ENCODE results near the gene TULP4.
A peak's percentile ranks its signal among the peaks of the same experiment; 100 is the strongest.

Gene TULP4

GRCh38 chr6:158536891-158537798 lies 224.9 kb downstream of the TULP4 start:
- TF ChIP-seq CREB1 (IDR thresholded peaks at IDR 0.05; ENCODE audit: low read depth) = no peak
- no peak for TF ChIP-seq NFIC (IDR thresholded peaks at IDR 0.05)
- no peak for TF ChIP-seq FOXM1 (IDR thresholded peaks at IDR 0.05; ENCODE audit: borderline replicate concordance, low read depth)
- TF ChIP-seq ZBTB7A (IDR thresholded peaks at IDR 0.05; ENCODE audit: low read depth) = 0 out of 2 replicates have a peak, but pooled peaks have one; percentile 21
- 0 out of 2 replicates have a peak, but pooled peaks have one; percentile 9 for TF ChIP-seq TCF12 (IDR thresholded peaks at IDR 0.05; ENCODE audit: low read depth)
- no peak for TF ChIP-seq EP300 (IDR thresholded peaks at IDR 0.05; ENCODE audit: borderline replicate concordance)
- no peak for TF ChIP-seq CEBPB (IDR thresholded peaks at IDR 0.05)
- peak; percentile 95 for TF ChIP-seq EGR1 (IDR thresholded peaks at IDR 0.05)
- no peak for TF ChIP-seq YY1 (IDR thresholded peaks at IDR 0.05; ENCODE audit: low read depth)
- no peak for TF ChIP-seq TAF1 (IDR thresholded peaks at IDR 0.05; ENCODE audit: low read depth)
- TF ChIP-seq MAX (IDR thresholded peaks at IDR 0.05) = peak; percentile 30; the same call in 1 of the 2 replicates
- no peak for TF ChIP-seq TEAD4 (IDR thresholded peaks at IDR 0.05)

- TF ChIP-seq MAX (IDR thresholded peaks at IDR 0.05) (no peak), NFIC (IDR thresholded peaks at IDR 0.05) (no peak), RAD21 (IDR thresholded peaks at IDR 0.05; ENCODE audit: low read depth) (no peak), CREB1 (IDR thresholded peaks at IDR 0.05; ENCODE audit: low read depth) (no peak), FOXM1 (IDR thresholded peaks at IDR 0.05; ENCODE audit: borderline replicate concordance, low read depth) (no peak), EP300 (IDR thresholded peaks at IDR 0.05; ENCODE audit: borderline replicate concordance) (no peak), REST (IDR thresholded peaks at IDR 0.05; ENCODE audit: low read depth) (no peak), TEAD4 (IDR thresholded peaks at IDR 0.05) (no peak), ZBTB7A (IDR thresholded peaks at IDR 0.05; ENCODE audit: low read depth) (no peak), TCF12 (IDR thresholded peaks at IDR 0.05; ENCODE audit: low read depth) (no peak), USF1 (IDR thresholded peaks at IDR 0.05) (no peak), YY1 (IDR thresholded peaks at IDR 0.05; ENCODE audit: low read depth) (no peak), EGR1 (IDR thresholded peaks at IDR 0.05) (no peak)
Observed at GRCh38 chr6:158538741-158539140, 226.5 kb downstream of the TULP4 start.

- TF ChIP-seq EGR1 (IDR thresholded peaks at IDR 0.05) (no peak), TAF1 (IDR thresholded peaks at IDR 0.05; ENCODE audit: low read depth) (no peak), TCF12 (IDR thresholded peaks at IDR 0.05; ENCODE audit: low read depth) (no peak), MAX (IDR thresholded peaks at IDR 0.05) (no peak), CEBPB (IDR thresholded peaks at IDR 0.05) (no peak), REST (IDR thresholded peaks at IDR 0.05; ENCODE audit: low read depth) (no peak), TEAD4 (IDR thresholded peaks at IDR 0.05) (no peak)
Observed at GRCh38 chr6:158539413-158539812, 227.1 kb downstream of the TULP4 start.

GRCh38 chr6:158539881-158540280 lies 227.6 kb downstream of the TULP4 start:
- TF ChIP-seq MAX (IDR thresholded peaks at IDR 0.05) (no peak), TAF1 (IDR thresholded peaks at IDR 0.05; ENCODE audit: low read depth) (no peak)

GRCh38 chr6:158543606-158544185 lies 231.4 kb downstream of the TULP4 start:
- no peak for TF ChIP-seq YY1 (IDR thresholded peaks at IDR 0.05; ENCODE audit: low read depth)
- no peak for TF ChIP-seq EP300 (IDR thresholded peaks at IDR 0.05; ENCODE audit: borderline replicate concordance)
- no peak for TF ChIP-seq REST (IDR thresholded peaks at IDR 0.05; ENCODE audit: low read depth)
- no peak for TF ChIP-seq CEBPB (IDR thresholded peaks at IDR 0.05)
- TF ChIP-seq ZBTB7A (IDR thresholded peaks at IDR 0.05; ENCODE audit: low read depth) = no peak
- no peak for TF ChIP-seq NFIC (IDR thresholded peaks at IDR 0.05)
- no peak for TF ChIP-seq EGR1 (IDR thresholded peaks at IDR 0.05)
- no peak for TF ChIP-seq USF1 (IDR thresholded peaks at IDR 0.05)
- TF ChIP-seq MAX (IDR thresholded peaks at IDR 0.05) = no peak
- no peak for TF ChIP-seq CREB1 (IDR thresholded peaks at IDR 0.05; ENCODE audit: low read depth)
- TF ChIP-seq FOXM1 (IDR thresholded peaks at IDR 0.05; ENCODE audit: borderline replicate concordance, low read depth) = no peak
- no peak for TF ChIP-seq TAF1 (IDR thresholded peaks at IDR 0.05; ENCODE audit: low read depth)
- TF ChIP-seq TEAD4 (IDR thresholded peaks at IDR 0.05) = no peak
- TF ChIP-seq TCF12 (IDR thresholded peaks at IDR 0.05; ENCODE audit: low read depth) = no peak
- TF ChIP-seq RAD21 (IDR thresholded peaks at IDR 0.05; ENCODE audit: low read depth) = no peak
